GM19238 (cell line): Measurements from ENCODE around the gene PLN.
A peak's percentile ranks its signal among the peaks of the same experiment; 100 is the strongest.

Experiments
- DNase-seq: peaks from one replicate; pipeline ENCODE4 v3.0.0; 2011; ENCODE audit warnings: low spot score; ENCODE audit not compliant: insufficient read length

The PLN gene

DNA sequence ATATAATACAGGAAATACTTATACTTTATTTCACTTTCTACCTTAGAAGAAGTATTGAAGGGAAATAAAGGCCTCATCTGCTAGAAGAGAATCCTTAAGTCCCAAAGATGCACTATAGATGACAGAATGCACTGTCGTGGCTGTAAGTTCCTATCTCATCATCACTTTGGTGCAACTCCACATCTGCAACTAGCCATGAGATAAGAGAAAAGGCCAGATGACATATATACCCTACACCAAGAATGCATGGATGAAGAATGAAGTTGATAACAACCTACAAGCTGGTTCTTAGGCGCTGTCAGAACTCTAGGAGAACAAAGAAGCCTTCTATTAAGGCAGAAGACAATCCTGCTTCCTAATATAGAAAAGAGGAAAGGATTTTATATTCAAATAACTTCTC lies 11.6 kb upstream of the PLN start:
- DNase-seq = no peak

DNA sequence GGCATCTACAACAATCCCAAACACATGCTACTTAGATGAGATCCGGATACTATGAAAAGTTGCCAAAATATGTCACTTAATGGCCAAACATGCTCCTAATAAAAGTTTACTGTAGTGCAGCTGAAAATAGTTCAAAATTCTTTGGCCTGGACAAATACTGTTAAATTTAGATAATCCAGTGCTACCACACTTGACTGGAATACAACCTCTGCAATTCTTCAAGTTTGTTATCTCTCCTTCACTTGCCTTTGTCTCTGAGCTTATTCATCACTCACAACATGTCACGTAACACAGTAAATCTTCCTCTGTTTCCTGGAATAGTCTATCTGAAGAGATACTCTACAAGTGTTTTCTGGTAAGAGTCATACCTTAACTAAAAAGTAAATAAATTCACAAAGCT lies 10.5 kb upstream of the PLN start:
- DNase-seq = no peak

DNA sequence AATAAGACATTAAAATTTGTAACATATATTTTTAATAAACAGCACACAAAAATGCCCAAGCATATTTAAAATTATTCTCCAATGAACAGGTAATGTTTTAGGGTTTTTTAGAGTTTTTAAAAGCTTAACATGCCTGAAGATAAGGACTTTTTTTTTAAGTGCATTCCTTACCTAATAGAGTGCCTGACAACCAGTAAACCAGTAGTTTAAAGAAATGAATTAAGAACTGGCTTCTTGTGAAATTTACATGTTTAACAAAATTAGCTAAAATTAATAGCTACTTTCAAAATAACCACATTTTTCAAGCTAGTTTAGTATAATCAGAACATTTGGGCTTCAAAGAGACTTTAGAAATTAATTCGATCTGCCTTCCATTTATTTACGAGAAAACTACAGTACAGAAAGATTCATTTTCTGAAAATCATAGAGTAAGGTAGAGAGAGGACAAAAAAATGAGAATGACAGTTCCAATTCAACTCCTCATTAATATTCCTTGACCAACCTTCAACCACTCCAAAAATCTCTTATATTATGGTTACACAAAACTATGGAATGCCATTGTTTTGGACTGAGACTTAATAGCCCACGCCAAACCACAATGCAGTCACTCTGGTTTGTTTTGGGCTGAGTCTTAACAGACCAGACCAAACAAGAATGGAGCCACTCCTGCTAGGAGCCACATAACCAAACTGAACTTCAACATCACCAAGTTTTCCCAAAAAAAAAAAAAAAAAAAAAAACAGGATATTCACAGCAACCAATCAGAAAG lies 5.7 kb upstream of the PLN start:
- DNase-seq = no peak

DNA sequence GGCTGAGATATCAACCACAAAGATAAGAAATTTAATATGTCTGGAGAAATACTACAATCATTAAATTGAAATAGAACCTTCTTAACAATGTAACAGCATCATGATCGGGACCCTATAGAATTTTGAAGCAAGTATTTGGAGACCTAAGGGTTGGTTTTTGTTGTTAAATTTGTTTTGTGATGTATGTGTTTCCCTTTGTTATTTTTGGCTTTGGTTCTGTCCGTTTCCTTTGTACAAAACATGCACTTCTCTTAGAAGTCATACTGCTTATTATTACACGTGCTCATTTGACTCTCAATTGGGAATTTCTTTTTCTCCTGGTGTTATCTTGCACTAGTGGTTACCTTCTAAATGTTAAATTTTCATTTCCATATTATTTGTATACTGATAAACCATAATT lies 4.0 kb upstream of the PLN start:
- no peak for DNase-seq

DNA sequence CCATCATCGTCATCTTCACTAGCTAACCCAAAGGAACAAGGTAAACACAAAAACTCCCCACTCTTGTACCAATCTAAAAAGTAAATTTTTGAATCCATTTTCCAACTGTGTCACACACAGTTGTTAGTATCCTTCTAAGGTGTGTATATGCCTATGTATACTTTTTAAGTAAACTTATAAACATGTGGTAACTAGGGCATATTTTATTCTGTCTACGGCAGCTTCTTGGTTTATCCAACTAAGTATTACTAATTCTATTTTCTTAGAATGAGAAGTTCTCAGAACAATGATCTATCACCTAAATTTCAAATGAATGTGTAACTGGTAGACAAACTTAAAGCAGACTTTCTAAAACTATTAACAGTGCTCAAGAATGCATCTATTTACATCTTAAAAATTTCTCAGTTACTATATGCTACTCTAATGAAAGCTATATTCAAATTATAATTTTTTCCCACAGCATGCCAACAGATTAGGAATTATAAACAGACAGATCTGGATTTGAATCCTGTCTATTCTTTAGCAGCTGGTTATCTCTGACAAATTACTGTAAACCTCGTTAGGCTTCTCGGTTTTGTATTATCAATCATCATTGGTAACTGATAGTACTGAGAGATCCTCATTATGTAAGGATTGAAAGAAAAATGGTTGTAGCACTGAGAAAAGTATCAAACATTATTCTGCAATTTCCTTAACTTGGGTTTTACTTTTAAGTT lies 1.8 kb upstream of the PLN start:
- no peak for DNase-seq

DNA sequence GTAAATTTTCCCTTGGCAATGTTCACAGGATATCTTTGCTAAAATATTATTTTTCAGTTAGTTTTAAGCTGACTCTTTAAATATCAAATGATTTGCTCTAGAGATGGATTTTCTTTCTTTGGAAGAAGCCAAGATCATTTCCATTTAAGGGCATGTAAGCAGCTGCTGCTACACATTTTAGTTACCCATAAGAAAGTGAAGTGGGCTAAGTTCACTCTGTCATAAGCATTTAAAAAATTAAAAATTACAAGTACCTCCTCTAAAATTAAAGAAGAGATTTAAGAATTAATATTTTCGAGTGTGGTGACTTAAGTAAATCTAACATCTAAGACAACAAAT lies 1.2 kb upstream of the PLN start:
- no peak for DNase-seq

DNA sequence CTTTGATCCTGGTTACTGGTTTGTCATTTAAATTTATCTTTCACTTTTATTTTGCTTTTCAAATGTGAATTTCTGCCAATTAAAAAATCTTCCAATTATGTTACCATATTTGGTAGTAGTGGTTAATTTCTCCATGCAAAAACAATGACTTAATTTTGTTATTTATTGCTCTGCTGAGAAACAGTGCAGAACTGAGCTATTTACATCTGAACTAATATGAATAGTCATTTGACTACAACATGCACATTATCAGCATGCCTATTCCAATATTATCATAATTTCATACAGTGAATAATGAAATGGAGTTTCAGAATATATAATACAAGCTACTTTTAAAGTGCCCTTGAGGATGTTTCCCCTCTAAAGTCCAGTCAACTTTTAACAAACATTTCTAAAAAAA lies 517 bp downstream of the PLN start:
- DNase-seq = no peak

DNA sequence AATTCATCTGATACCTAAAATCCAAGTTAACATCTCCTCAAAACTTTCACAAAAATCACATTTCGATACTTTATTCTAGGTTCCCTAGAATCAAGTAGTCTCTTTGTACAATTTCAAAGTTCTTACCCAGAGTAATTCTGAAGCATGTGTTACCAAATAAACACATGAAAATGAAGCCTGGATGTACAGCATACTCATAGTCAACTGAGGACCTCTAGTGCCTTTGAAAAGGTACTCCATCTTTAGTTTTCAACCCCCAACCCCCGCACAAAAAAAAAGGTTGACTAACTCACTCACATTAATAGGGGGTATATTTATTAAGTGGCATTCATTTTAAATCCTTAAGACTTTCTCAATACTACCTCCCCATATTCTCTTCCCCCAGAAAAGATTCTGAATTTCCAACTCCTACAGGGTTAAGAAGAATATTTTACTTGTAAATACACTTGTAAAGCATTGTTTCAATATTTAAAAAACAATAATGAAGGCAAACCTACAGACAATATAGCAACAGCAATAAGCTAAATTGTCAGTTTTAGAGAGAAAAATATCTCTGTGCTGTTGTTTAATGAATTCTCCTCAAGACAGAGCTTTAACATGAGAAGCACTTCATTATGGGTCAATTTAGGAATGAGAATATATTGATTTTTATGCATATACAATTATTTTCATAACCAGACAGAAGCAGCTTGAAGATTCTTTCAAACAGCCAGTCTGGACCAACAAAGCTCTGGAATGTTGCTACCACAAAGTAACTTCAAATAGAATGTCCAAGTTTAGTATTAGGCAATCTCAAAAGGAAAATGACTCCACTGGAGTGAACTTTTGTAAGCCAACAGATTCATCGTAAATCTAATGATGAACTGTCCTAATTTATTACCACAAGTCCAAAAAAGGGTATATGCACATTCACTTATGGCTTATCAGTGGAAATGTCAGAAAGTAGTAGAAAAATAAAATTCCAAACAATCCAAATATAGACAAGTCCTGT lies 3.3 kb downstream of the PLN start:
- DNase-seq = no peak

DNA sequence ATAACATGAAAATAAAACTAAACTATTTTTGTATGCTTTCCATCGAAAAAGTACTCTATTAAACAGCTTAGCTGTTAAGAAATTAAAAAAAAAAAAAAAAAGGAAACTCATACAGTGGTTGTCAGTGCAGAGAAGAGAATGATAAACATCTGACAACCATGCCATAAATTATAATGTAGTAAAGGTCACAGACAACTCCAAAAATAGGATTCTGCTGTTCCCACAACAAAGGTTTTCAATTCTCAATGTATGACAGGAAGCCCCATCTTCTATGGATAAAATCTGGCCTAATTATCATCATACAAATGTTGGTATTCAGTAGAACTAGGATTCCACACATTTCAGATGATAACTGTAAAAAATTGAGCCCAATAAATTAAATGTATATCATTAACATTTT lies 5.0 kb downstream of the PLN start:
- DNase-seq = no peak

DNA sequence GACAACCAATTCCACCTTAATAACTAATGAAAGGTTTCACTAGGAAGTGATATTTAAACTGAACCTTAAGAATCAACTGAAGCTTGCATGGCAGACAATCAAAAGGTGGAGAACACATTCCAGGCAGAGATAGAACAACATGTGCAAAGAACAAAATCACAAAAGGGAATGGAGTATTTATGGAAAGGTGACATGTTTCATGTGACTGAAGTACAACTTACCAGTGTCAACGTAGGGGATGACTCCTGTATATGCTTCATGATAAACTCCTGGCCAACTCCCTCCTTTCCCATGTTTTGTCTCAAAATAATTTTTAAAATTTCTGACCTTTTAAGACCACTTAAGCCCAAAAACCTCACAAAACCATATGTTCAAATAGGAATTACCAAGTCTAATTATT lies 6.6 kb downstream of the PLN start:
- DNase-seq = no peak

DNA sequence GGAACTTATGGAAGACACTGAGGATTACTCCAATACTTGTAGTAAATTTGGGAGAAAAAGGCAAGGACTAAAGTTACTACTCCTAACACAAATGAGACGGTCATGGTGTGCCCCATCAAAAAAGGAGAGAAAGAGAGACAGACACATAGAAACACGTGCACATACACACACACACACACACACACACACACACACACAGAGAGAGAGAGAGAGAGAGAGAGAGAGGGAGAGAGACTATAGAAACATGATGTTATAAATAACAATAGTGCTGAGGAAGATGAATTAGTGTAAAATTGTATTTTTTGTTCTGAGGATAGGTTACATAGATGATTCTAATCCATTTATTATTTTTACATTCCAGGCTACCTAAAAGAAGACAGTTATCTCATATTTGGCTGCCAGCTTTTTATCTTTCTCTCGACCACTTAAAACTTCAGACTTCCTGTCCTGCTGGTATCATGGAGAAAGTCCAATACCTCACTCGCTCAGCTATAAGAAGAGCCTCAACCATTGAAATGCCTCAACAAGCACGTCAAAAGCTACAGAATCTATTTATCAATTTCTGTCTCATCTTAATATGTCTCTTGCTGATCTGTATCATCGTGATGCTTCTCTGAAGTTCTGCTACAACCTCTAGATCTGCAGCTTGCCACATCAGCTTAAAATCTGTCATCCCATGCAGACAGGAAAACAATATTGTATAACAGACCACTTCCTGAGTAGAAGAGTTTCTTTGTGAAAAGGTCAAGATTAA lies 10.5 kb downstream of the PLN start:
- no peak for DNase-seq

DNA sequence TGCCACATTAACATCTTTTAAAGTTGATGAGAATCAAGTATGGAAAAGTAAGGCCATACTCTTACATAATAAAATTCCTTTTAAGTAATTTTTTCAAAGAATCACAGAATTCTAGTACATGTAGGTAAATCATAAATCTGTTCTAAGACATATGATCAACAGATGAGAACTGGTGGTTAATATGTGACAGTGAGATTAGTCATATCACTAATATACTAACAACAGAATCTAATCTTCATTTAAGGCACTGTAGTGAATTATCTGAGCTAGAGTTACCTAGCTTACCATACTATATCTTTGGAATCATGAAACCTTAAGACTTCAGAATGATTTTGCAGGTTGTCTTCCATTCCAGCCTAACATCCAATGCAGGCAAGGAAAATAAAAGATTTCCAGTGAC lies 11.6 kb downstream of the PLN start:
- no peak for DNase-seq

DNA sequence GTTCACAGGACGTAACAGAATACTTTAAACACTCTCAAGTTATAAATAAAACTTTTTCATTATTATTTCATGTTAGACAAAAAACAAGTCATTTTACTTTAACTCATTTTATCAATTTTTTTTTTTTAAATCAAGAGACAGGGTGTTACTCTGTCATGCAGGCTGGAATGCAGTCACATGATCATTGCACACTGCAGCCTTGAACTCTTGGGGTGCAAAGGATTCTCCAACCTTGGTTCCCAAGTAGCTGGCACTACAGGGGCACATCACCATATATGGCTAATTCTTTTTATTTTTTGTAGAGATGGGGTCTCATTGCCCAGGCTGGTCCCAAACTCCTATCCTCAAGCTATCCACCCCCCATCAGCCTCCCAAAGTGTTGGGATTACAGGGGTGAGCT lies 14.2 kb downstream of the PLN start:
- DNase-seq = no peak

DNA sequence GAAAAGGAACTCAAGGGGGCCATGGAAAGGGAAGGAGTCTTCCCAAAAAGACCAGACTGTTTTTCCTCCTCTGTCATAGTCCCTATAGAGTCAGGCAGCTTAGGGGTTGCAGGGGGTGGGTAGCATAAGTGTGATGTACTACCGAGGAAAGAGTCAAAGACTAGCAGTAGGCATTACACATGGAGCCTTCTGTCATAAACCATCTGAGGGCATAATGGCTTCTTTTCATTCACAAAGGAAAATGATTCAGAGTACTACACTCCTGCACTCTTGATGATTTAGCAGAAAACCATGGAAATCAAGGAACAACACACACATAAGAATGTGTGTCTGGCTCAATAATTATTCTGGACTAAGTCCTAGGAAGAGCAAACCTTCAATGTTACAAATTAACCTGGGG lies 14.9 kb downstream of the PLN start:
- no peak for DNase-seq

DNA sequence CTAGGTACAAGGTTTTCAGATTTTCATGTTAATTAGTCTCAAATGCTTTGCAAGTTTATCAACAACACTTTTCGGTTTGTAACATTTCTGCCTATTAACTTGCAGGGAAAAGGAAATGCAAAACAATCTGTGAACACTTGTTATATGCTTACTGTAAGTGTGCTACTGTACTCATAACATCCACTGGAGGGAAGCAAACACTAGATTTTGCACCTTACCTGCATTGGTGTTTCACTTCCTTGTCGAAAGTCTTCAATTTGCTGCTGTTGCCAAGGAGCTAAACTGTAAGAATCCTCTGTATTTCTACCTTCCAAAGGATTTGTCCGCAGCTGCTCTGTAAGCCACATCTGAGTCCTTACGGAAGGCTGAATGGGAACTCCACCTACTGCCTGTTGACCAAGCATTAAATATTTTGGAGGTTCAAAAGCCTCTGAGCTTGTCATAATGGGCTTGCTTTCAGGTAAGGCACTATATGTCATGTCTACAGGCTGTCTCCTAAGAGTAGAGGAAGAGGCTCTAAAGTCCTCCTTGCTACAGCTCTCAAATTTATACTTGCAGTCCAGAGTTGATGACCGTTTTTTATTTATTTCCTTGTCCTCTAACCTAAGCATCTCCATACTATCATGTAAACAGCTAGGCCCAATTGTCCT lies 17.3 kb downstream of the PLN start:
- peak; percentile 27 for DNase-seq

DNA sequence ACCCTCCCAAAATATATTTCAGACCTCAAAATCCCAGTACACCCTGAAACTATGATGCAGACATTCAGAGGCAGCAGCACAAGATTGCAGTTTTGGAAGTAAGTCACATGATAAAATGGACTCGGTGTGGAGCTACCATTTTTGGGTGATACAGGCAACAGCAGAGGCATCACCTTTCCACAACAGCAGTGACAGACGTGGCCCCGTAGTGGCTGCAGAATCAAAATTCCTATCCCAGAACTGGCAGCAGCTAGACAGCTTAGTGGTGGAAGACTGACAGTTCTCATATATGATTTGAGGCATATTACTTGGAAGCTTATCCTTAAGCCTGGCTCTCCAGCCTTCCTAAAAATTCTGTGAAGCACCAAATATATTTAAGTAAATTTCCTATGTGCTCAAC lies 19.9 kb downstream of the PLN start:
- no peak for DNase-seq

DNA sequence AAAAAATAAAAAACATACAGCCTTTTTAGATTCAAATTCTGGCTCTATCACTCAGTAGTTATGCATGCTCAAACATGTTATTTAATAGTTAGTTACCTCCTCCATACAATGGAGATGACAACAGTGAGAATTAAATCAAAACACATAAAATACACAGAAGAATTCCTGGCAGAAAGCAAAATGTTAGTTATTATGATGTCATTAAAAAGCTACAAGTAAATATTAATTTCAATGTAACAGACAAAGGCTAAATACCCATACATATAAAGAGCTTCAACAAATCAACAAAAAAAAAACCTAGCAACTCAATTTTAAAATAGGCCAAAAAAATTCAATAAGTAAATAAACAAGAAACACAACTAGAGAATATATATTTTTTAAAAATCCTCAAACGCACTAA lies 21.4 kb downstream of the PLN start:
- no peak for DNase-seq

DNA sequence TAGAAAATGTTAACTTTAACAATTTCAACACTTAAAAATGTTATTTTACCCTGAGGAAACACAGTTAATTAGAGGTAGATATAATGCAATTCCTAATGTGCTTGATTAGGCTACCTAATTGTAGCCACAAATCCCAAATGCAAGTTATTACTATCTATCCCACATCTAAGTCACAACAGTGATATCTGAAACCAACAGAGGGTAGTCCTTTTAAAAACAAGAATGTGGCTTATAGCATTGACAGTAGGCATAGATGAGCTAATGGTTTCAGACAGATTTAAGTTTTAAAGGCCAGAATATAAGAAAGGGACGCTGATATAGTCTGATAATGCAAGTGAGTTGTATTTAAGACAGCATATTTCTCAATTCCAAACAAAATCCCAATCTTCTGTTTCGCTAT lies 23.0 kb downstream of the PLN start:
- no peak for DNase-seq

DNA sequence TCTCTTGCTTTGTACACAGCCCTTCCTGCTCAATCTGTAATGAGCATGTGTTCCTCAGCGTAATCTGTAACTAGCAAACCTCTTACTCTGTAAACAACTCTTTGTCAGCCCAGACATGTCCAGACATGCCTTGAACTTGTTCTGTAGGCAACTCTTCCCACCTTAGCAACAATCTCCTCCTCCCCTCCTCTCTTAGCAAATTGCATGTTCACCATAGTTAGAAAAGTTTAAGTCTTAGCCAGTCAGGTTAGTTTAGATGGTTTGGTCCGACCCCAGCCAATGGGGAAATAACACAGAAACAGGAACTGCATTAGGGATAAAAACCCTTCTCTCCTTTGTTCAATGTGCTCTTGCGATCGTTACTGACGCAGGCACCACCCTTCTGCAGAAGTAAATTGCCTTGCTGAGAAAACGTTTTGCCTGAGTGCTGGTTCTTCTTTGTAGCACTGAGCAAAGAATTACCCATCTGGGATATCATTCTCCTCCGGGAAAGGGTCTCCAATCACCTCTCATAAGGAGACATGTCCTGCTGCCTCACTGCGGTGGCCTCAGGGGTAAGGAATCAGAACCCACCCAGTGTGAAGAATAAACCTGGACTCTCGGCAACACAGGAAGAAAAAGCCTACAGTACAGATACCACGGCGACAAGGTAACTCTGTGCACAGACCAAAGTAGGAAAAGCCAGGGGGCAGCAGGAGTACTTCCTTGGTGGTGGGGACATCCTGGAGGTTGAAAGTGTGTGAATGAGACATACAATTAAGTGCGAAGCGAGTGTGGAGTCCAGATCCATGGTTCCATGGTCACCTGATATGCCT lies 26.2 kb downstream of the PLN start:
- DNase-seq = no peak

DNA sequence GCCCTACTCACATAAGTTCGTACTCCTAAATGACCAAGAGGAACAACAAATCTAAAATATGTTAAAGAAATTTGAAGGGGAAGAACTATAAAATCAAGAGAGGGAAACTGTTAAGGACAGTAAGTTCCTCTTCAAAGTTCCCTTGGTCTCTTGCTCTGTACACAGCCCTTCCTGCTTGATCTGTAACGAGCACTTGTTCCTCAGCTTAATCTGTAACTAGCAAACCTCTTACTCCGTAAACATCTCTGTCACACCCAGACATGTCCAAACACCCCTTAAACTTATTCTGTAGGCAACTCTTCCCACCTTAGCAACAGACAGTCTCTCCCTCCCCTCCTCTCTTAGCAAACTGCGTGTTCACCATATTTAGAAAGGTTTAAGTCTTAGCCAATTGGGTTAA lies 29.9 kb downstream of the PLN start:
- DNase-seq = no peak
